WTC11 (cell line): ENCODE data around the gene LCE3E.

ENCODE experiments used
- ATF1 ChIP-seq: sonication (generic); formaldehyde crosslinking; IDR thresholded peaks from 2 replicates; pipeline ENCODE4 v1.8.1; 2023; ENCODE audit warnings: mild to moderate bottlenecking, moderate library complexity, missing genetic modification reagents
- CBFB ChIP-seq: sonication (generic); formaldehyde crosslinking; IDR thresholded peaks from 2 replicates; pipeline ENCODE4 v1.8.1; 2022; ENCODE audit warnings: mild to moderate bottlenecking, low read depth, missing genetic modification reagents
- FOXJ3 ChIP-seq: sonication (generic); formaldehyde crosslinking; IDR thresholded peaks from 2 replicates; pipeline ENCODE4 v1.9.0; 2021; ENCODE audit warnings: missing genetic modification reagents, mild to moderate bottlenecking, borderline replicate concordance
- MYBL2 ChIP-seq: sonication (generic); formaldehyde crosslinking; IDR thresholded peaks from 2 replicates; pipeline ENCODE4 v1.8.1; 2023; ENCODE audit warnings: mild to moderate bottlenecking, moderate library complexity, missing genetic modification reagents
- TCF7 ChIP-seq: sonication (generic); formaldehyde crosslinking; IDR thresholded peaks from 2 replicates; pipeline ENCODE4 v1.8.0; 2022; ENCODE audit warnings: mild to moderate bottlenecking, low read depth, missing genetic modification reagents, moderate library complexity
- TEAD4 ChIP-seq: sonication (generic); formaldehyde crosslinking; IDR thresholded peaks from 2 replicates; pipeline ENCODE4 v1.8.0; 2022; ENCODE audit warnings: mild to moderate bottlenecking, missing genetic modification reagents
- ZBTB21 ChIP-seq: sonication (generic); formaldehyde crosslinking; IDR thresholded peaks from 2 replicates; pipeline ENCODE4 v1.8.1; 2023; ENCODE audit warnings: mild to moderate bottlenecking, missing genetic modification reagents, borderline replicate concordance
- ZNF138 ChIP-seq: sonication (generic); formaldehyde crosslinking; conservative IDR thresholded peaks from 2 replicates; pipeline ENCODE4 v1.8.1; 2022; ENCODE audit warnings: mild to moderate bottlenecking, moderate library complexity, missing genetic modification reagents
- ZNF263 ChIP-seq: sonication (generic); formaldehyde crosslinking; IDR thresholded peaks from 2 replicates; pipeline ENCODE4 v1.8.1; 2022; ENCODE audit warnings: low read depth, mild to moderate bottlenecking, moderate library complexity, missing genetic modification reagents
- TF ChIP-seq, protein P1 (sequence below): fragments of 200-600 bp; IDR thresholded peaks from 2 replicates; pipeline ENCODE4 v1.8.0; 2022; ENCODE audit warnings: antibody characterized with exemption
- TF ChIP-seq, protein P2 (sequence below): sonication (generic); formaldehyde crosslinking; IDR thresholded peaks from 2 replicates; pipeline ENCODE4 v1.8.0; 2023; ENCODE audit warnings: missing genetic modification reagents, mild to moderate bottlenecking, borderline replicate concordance
- TF ChIP-seq, protein P3 (sequence below): sonication (generic); formaldehyde crosslinking; IDR thresholded peaks from 2 replicates; pipeline ENCODE4 v1.8.1; 2023; ENCODE audit warnings: mild to moderate bottlenecking, missing genetic modification reagents, moderate library complexity
- TF ChIP-seq, protein P4 (sequence below): sonication (generic); formaldehyde crosslinking; IDR thresholded peaks from 2 replicates; pipeline ENCODE4 v1.8.1; 2023; ENCODE audit warnings: mild to moderate bottlenecking, missing genetic modification reagents, borderline replicate concordance
- TF ChIP-seq, protein P5 (sequence below): sonication (generic); formaldehyde crosslinking; IDR thresholded peaks from 2 replicates; pipeline ENCODE4 v1.8.0; 2022; ENCODE audit warnings: mild to moderate bottlenecking, missing genetic modification reagents

GRCh38 chr1:152533327-152533938 lies 33.1 kb downstream of the LCE3E start:
- TF ChIP-seq ZNF138 (CRISPR knock-in tag) (no peak), CBFB (CRISPR knock-in tag) (no peak), ZNF263 (CRISPR knock-in tag) (no peak), ATF1 (CRISPR knock-in tag) (no peak), TEAD4 (no peak), MYBL2 (CRISPR knock-in tag) (no peak), TCF7 (CRISPR knock-in tag) (no peak), FOXJ3 (no peak), ZBTB21 (CRISPR knock-in tag) (no peak)
- TF ChIP-seq, protein P1, sequence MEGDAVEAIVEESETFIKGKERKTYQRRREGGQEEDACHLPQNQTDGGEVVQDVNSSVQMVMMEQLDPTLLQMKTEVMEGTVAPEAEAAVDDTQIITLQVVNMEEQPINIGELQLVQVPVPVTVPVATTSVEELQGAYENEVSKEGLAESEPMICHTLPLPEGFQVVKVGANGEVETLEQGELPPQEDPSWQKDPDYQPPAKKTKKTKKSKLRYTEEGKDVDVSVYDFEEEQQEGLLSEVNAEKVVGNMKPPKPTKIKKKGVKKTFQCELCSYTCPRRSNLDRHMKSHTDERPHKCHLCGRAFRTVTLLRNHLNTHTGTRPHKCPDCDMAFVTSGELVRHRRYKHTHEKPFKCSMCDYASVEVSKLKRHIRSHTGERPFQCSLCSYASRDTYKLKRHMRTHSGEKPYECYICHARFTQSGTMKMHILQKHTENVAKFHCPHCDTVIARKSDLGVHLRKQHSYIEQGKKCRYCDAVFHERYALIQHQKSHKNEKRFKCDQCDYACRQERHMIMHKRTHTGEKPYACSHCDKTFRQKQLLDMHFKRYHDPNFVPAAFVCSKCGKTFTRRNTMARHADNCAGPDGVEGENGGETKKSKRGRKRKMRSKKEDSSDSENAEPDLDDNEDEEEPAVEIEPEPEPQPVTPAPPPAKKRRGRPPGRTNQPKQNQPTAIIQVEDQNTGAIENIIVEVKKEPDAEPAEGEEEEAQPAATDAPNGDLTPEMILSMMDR, result no peak
- TF ChIP-seq, protein P2, sequence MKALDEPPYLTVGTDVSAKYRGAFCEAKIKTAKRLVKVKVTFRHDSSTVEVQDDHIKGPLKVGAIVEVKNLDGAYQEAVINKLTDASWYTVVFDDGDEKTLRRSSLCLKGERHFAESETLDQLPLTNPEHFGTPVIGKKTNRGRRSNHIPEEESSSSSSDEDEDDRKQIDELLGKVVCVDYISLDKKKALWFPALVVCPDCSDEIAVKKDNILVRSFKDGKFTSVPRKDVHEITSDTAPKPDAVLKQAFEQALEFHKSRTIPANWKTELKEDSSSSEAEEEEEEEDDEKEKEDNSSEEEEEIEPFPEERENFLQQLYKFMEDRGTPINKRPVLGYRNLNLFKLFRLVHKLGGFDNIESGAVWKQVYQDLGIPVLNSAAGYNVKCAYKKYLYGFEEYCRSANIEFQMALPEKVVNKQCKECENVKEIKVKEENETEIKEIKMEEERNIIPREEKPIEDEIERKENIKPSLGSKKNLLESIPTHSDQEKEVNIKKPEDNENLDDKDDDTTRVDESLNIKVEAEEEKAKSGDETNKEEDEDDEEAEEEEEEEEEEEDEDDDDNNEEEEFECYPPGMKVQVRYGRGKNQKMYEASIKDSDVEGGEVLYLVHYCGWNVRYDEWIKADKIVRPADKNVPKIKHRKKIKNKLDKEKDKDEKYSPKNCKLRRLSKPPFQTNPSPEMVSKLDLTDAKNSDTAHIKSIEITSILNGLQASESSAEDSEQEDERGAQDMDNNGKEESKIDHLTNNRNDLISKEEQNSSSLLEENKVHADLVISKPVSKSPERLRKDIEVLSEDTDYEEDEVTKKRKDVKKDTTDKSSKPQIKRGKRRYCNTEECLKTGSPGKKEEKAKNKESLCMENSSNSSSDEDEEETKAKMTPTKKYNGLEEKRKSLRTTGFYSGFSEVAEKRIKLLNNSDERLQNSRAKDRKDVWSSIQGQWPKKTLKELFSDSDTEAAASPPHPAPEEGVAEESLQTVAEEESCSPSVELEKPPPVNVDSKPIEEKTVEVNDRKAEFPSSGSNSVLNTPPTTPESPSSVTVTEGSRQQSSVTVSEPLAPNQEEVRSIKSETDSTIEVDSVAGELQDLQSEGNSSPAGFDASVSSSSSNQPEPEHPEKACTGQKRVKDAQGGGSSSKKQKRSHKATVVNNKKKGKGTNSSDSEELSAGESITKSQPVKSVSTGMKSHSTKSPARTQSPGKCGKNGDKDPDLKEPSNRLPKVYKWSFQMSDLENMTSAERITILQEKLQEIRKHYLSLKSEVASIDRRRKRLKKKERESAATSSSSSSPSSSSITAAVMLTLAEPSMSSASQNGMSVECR (CRISPR knock-in tag), result no peak
- TF ChIP-seq, protein P3, sequence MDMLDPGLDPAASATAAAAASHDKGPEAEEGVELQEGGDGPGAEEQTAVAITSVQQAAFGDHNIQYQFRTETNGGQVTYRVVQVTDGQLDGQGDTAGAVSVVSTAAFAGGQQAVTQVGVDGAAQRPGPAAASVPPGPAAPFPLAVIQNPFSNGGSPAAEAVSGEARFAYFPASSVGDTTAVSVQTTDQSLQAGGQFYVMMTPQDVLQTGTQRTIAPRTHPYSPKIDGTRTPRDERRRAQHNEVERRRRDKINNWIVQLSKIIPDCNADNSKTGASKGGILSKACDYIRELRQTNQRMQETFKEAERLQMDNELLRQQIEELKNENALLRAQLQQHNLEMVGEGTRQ (CRISPR knock-in tag), result no peak
- TF ChIP-seq, protein P4, sequence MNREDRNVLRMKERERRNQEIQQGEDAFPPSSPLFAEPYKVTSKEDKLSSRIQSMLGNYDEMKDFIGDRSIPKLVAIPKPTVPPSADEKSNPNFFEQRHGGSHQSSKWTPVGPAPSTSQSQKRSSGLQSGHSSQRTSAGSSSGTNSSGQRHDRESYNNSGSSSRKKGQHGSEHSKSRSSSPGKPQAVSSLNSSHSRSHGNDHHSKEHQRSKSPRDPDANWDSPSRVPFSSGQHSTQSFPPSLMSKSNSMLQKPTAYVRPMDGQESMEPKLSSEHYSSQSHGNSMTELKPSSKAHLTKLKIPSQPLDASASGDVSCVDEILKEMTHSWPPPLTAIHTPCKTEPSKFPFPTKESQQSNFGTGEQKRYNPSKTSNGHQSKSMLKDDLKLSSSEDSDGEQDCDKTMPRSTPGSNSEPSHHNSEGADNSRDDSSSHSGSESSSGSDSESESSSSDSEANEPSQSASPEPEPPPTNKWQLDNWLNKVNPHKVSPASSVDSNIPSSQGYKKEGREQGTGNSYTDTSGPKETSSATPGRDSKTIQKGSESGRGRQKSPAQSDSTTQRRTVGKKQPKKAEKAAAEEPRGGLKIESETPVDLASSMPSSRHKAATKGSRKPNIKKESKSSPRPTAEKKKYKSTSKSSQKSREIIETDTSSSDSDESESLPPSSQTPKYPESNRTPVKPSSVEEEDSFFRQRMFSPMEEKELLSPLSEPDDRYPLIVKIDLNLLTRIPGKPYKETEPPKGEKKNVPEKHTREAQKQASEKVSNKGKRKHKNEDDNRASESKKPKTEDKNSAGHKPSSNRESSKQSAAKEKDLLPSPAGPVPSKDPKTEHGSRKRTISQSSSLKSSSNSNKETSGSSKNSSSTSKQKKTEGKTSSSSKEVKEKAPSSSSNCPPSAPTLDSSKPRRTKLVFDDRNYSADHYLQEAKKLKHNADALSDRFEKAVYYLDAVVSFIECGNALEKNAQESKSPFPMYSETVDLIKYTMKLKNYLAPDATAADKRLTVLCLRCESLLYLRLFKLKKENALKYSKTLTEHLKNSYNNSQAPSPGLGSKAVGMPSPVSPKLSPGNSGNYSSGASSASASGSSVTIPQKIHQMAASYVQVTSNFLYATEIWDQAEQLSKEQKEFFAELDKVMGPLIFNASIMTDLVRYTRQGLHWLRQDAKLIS (CRISPR knock-in tag), result no peak
- TF ChIP-seq, protein P5, sequence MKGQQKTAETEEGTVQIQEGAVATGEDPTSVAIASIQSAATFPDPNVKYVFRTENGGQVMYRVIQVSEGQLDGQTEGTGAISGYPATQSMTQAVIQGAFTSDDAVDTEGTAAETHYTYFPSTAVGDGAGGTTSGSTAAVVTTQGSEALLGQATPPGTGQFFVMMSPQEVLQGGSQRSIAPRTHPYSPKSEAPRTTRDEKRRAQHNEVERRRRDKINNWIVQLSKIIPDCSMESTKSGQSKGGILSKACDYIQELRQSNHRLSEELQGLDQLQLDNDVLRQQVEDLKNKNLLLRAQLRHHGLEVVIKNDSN (CRISPR knock-in tag), result no peak
